HG03460 (cell line): Measurements from ENCODE around the gene FA2H.
"Not testable (repeated sequence)": the region's sequence is repeated elsewhere in the genome, so short reads cannot be mapped to it uniquely, and the experiment has no call there.

Source experiments
- ATAC-seq: cut with Tn5 transposase; IDR thresholded peaks from one replicate; pipeline ENCODE4 v1.9.1; 2021; ENCODE audit not compliant: unreplicated experiment

Gene FA2H

GRCh38 chr16:74770831-74771526, 3.6 kb downstream of the FA2H start:
- ATAC-seq = no peak

- no peak for ATAC-seq
Observed at GRCh38 chr16:74769586-74770190, 4.9 kb downstream of the FA2H start.

GRCh38 chr16:74768239-74768638, 6.4 kb downstream of the FA2H start:
- no peak for ATAC-seq

GRCh38 chr16:74767749-74768148, 6.9 kb downstream of the FA2H start:
- ATAC-seq = no peak

- ATAC-seq = no peak
Observed at GRCh38 chr16:74766729-74767128, 7.9 kb downstream of the FA2H start.

GRCh38 chr16:74764184-74764583, 10.4 kb downstream of the FA2H start:
- ATAC-seq = not testable (repeated sequence)

- ATAC-seq = no peak
Observed at GRCh38 chr16:74761665-74762064, 13.0 kb downstream of the FA2H start.

GRCh38 chr16:74760007-74760767, 14.4 kb downstream of the FA2H start:
- peak; percentile 59 for ATAC-seq

GRCh38 chr16:74759564-74759963, 15.1 kb downstream of the FA2H start:
- ATAC-seq = no peak

GRCh38 chr16:74758801-74759200, 15.8 kb downstream of the FA2H start:
- ATAC-seq = no peak

GRCh38 chr16:74757349-74757748, 17.3 kb downstream of the FA2H start:
- no peak for ATAC-seq

GRCh38 chr16:74756203-74756602, 18.4 kb downstream of the FA2H start:
- no peak for ATAC-seq

- ATAC-seq = no peak
Observed at GRCh38 chr16:74753180-74753579, 21.4 kb downstream of the FA2H start.

- ATAC-seq = no peak
Observed at GRCh38 chr16:74752756-74753155, 21.9 kb downstream of the FA2H start.

DNA sequence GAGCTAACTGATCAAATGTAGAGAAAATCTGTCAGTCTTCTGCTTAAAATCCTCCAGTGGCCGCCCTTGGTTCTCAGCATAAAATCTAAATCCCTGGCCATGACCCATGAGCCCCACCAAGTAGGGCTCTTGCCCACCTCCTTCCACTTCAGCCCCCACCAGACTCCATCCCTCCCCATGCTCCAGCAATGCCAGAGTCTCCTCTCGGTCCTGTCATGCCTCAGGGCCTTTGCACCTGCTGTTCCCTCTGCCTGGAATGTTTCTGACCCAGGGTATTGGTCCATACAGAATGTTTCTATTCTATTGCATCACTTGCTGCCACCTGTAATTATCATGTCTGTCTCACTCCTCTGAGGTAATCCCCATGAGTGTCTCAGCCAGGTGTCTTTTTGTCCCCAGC, 22.4 kb downstream of the FA2H start:
- ATAC-seq = no peak

GRCh38 chr16:74751658-74752057, 23.0 kb downstream of the FA2H start:
- ATAC-seq = no peak

- no peak for ATAC-seq
Observed at GRCh38 chr16:74749291-74750055, 25.1 kb downstream of the FA2H start.

- ATAC-seq = no peak
Observed at GRCh38 chr16:74748616-74749026, 26.0 kb downstream of the FA2H start.

DNA sequence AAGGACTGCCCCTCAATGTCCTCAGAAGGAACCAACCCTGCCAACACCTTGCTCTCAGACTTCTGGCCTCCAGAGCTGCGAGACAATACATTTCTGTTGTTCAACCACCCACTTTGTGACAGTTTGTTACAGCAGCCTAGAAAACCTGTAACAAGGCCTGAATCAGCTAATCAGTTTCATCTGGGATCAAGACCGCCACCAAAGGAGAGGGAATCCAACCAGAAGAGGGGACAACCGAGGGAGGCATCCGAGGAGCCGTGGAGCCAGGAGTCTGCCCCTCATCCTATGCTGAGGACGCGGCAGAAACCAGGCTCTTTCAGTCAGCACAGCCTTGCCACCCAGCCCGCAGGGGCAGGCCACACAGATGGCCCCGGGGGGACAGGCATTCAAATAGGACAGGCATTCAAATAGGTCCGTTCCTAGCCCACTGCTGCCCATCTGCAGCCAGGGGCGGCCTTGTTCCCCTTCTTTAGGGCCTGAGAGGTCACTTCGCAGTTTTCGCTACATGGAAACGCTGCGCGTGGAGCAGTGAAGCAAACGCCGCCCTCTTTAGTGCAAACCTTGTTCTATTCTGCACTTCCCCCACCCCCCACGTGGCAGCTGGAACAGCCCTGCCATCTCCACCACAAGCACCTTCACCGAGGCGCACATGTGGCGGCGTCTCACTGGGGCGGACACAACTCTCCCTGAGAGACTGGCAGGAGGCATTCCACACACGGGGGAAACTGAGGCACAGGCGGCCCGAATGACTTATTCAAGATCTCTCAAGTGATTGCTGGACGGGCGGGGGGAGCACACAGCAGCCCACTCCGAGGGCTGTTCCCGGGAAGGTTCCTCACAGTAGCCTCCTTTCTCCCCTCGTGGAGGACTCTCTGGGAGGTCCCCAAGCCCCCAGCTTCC, 26.7 kb downstream of the FA2H start:
- no peak for ATAC-seq

- no peak for ATAC-seq
Observed at GRCh38 chr16:74745926-74746325, 28.7 kb downstream of the FA2H start.
